Urinary bladder (tissue), 4 donors: ENCODE measurements around the gene COX4I1. TPM values are rescaled to one million over a fixed set of nuclear protein-coding genes. Genes with fewer than 3 reads are reported as not detected.
"Not testable (repeated sequence)": the region's sequence is repeated elsewhere in the genome, so short reads cannot be mapped to it uniquely, and the experiment has no call there.

Experiments
- DNase-seq: peaks from one replicate; pipeline ENCODE4 v3.0.0-alpha.2; 2015; ENCODE audit errors: extremely low spot score
- H3K27ac ChIP-seq: one replicate; pipeline ENCODE4 v1.5.1; 2013; ENCODE audit warnings: low read depth, mild to moderate bottlenecking, moderate library complexity
- H3K36me3 ChIP-seq: one replicate; pipeline ENCODE4 v1.6.1; 2013; ENCODE audit warnings: mild to moderate bottlenecking, moderate library complexity; ENCODE audit not compliant: insufficient read depth
- H3K4me1 ChIP-seq: one replicate; pipeline ENCODE4 v1.6.1; 2013; ENCODE audit warnings: mild to moderate bottlenecking, moderate library complexity; ENCODE audit not compliant: insufficient read depth
- H3K4me3 ChIP-seq: one replicate; pipeline ENCODE4 v1.5.1; 2013; ENCODE audit warnings: low read depth, low read length
- whole genome bisulfite sequencing: extraction: QIAGEN DNeasy Blood & Tissue Kit; methylation state at CpG from one replicate; pipeline ENCODE4 v1.1.7; 2013; 5-methylcytosine and 5-hydroxymethylcytosine counted together
- polyA plus RNA-seq: library from polyadenylated mRNA; stranded (reverse); fragments of 200-250 nt; gene quantifications from one replicate; pipeline ENCODE4 v1.2.3, GENCODE V29; 2013
- total RNA-seq: library from RNA; depleted of rRNA; stranded (reverse); fragments of >200 nt; gene quantifications from one replicate; pipeline ENCODE4 v1.2.3, GENCODE V29; 2014
- donor health status: healthy with polysubstance abuse.
- donor health status: healthy.

Gene COX4I1
- total and polyA plus RNA-seq, 2 donors: 200 to 764 TPM

DNA sequence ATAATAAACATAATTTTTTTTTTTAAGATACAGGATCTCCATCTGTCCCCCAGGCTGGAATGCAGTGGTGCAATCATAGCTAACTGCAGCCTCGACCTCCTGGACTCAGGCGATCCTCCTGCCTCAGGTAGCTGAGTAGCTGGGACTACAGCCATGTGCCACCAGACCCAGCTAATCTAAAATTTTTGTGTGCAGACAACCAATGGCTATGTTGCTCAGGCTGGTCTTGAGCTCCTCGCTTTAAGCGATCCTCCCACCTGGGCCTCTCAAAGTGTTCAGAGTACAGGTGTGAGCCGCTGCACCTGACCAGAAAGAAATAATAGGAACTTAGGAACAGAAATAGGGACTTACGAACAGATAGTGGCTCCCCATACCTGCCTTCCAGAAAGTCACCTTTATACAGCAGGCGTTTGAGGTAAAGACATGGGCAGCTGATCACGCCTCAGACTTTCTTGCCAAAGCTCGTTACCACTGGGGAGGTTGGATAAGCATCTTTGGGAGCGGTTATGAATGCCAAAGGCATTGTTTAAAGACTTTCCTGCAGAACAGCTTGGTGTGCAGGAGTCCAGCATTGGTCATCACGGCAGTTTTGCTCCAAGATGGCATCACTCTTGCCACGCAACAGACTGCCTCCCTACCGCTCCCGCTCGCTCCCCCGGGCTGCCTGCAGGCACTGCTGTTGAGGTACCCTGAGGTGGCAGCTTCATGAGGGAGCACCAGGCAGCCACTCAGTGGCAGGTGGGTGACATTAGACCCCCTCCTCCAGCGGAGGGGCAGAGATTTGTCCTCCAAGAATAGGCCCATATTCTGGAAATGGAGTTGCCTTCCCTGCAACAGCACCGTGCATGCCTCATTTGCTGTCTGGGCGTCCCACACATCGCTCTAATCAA, 13.6 kb downstream of the COX4I1 start:
- Histone ChIP-seq H3K36me3 (no peaks in the 10 kb centered on the region), H3K4me1 (no peaks in the 10 kb centered on the region), H3K27ac (no peak overlapping the region), H3K4me3 (no peak overlapping the region)
- DNase-seq: no peak
- WGBS: 87% methylated on average over 20 of the region's 20 CpGs

DNA sequence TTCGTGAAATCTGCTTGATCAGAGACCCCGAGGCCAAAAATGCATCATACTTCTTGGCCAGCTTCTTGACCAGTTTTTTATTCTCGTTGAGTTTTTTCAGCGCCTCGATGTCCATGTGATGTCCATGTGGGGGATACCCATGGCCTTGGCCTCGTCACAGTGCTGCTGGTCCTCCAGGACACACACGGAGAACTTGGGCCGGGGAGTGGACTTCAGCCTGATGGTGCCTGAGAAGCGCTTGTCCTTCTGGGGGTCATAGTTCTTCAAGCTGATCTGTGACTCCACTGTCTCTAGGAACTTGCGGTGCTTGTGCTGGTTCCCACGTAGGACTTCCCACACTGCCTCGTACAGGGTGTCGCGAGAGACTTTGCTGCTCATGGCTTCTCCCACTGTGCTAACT, 16.7 kb downstream of the COX4I1 start:
- no peak overlapping the region for H3K27ac ChIP-seq

DNA sequence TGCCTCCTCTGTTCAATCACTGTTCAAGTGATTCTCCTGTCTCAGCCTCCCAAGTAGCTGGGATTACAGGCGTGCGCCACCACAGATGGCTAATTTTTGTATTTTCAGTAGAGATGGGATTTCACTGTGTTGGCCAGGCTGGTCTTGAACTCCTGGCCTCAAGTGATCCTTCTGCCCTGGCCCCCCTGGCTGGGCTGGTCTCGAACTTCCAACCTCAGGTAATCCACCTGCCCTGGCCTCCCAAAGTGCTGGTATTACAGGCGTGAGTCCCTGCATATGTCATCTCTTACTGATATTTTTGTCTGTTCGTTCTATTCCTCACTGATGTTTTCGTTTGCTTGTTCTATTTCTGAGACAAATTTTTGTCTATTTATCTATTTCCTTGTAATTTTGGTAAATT, 17.7 kb downstream of the COX4I1 start:
- not testable (repeated sequence) for H3K27ac ChIP-seq, DNase-seq, H3K36me3 ChIP-seq, H3K4me3 ChIP-seq, H3K4me1 ChIP-seq
- 89% methylated on average over 6 of the region's 6 CpGs for WGBS

More for the DNA sequence above, 16.7 kb downstream of the COX4I1 start:
- 94% methylated on average over 14 of the region's 14 CpGs for WGBS
- Histone ChIP-seq H3K4me1 (no peaks in the 10 kb centered on the region), H3K4me3 (no peak overlapping the region), H3K36me3 (no peaks in the 10 kb centered on the region)
- no peak for DNase-seq

DNA sequence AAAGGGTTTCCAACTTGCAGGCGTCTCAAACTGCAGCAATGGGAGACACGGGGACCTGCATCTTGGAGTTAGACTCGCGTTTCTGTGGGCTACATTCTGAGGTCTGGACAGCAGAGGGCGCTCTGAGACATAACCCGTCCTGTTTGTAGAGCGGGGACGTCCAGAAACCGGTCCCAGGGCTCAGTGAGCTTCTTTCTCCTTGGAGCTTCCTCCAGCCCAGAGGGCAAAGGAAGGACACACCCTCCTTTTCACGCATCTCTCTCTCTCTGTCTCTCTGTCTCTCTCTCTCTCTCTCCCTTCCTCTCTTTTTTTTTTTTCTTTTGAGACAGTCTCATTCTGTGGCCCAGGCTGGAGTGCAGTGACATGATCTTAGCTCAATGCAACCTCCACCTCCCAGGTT, 19.8 kb downstream of the COX4I1 start:
- H3K4me3 ChIP-seq: no peak overlapping the region
- no peaks in the 10 kb centered on the region for H3K4me1 ChIP-seq
- 10% methylated on average over 10 of the region's 10 CpGs for WGBS
- H3K27ac ChIP-seq: no peak overlapping the region
- DNase-seq: peak; percentile 32
- H3K36me3 ChIP-seq: no peaks in the 10 kb centered on the region

DNA sequence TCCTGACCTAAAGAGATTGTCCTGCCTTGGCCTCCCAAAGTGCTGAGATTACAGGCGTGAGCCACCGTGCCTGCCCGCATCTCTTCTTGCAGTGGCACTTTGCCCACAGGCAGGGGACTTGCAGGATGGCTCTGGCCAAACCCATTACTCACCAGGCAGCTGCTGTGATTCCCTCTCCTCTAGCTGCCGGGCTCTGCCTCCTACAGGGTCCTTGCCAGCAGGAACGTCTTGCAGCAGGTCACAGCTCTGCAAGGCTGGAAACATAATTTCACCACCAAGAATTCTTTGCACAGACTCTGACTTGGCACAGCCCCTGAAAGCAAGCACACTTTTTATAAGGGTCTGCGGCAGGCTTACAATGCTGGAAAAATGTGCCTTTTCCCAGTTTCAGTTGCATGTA, 20.3 kb downstream of the COX4I1 start:
- 42% methylated on average over 6 of the region's 6 CpGs for WGBS
- Histone ChIP-seq H3K36me3 (no peaks in the 10 kb centered on the region), H3K27ac (no peak overlapping the region), H3K4me1 (no peaks in the 10 kb centered on the region), H3K4me3 (no peak overlapping the region)
- no peak for DNase-seq

DNA sequence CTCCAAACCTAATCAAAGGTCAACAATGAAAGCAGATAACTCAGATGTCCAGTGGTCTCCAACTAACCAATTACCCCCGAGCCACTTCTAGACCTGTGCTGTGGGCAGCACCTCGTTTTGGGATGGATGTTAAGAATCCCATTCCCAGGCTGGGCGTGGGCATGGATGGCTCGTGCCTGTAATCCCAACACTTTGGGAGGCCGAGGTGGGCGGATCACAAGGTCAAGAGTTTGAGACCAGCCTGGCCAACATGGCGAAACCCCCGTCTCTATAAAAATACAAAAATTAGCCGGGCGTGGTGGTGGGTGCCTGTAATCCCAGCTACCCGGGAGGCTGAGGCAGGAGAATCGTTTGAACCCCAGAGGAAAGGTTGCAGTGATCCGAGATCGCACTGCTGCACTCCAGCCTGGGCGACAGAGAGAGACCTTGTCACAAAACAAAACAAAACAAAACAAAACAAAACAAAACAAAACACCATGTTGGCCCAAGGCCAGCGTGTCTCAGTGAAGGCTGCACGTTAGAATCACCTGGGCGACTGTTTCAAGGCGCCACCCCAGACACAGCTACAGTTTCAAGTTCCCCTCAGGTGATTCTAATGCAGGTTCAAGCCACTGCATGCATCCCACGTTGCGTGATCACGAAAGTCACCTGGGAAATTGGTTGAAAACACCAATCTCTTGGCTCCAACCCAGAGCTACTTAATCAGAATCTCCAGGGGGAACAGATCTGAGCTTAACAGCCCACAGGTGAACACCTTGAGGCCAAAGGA, 21.3 kb downstream of the COX4I1 start:
- no peak overlapping the region for H3K27ac ChIP-seq
- H3K4me1 ChIP-seq: no peaks in the 10 kb centered on the region
- H3K36me3 ChIP-seq: no peaks in the 10 kb centered on the region
- no peak overlapping the region for H3K4me3 ChIP-seq
- no peak for DNase-seq
- 72% methylated on average over 22 of the region's 22 CpGs for WGBS

DNA sequence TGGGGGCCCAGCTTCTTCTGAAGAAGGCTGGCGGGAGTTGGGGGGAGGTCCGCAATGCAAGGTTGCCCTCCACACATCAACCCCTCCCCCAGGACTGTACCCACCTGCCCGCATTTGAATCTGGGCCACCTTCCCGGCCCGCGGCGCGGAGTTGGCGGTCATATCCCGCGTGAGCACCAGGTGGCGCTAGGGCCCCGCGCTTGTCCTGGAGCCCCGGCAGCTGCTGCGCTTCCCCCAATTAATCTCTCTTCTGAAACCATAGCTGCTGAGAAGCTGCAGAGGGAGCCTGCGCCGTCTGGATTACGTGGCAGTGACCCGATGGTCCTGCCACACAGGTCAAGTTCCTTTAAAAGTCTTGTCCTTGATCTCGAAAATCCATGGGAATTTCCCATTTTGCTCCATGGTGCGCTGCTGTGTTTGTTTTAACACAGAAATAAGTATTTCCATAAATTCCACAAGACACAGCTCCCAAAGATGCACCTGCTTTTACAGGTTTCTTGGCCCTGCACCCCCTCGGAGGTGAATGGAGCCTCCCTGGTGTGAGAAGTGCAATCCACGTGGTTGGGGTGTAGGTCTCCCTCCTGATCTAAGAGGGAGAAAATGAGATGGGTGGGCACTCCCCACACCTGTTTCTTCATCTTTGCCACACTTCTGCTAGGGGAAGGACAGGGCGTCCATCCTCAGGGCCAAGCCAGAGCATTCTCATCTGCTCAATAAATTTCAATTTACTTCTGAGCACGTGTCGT, 22.1 kb downstream of the COX4I1 start:
- no peak overlapping the region for H3K27ac ChIP-seq
- DNase-seq: peak; percentile 33
- H3K4me1 ChIP-seq: no peaks in the 10 kb centered on the region
- WGBS: 12% methylated on average over 27 of the region's 27 CpGs
- no peak overlapping the region for H3K4me3 ChIP-seq
- H3K36me3 ChIP-seq: no peaks in the 10 kb centered on the region

DNA sequence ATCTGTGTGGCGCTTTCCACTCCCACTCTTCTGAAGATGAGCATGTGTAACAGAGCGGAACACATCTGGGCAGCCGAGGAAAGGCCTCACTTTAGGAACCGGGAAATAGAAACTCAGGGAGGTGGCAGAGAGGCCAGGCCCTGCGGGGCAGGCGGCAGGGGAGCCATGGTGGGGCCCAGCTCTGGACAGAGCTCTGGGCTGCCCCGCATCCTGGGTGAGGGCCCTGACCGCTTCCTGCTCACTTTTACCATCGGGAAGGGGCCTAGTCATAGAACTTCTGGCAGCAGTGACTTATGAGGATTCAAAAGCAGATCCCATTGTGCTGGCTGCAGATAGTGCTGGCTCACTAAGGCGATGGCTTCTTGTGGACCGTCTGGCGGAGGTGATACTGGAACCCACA, 22.6 kb downstream of the COX4I1 start:
- no peak for DNase-seq
- WGBS: 80% methylated on average over 12 of the region's 12 CpGs
- no peak overlapping the region for H3K27ac ChIP-seq

DNA sequence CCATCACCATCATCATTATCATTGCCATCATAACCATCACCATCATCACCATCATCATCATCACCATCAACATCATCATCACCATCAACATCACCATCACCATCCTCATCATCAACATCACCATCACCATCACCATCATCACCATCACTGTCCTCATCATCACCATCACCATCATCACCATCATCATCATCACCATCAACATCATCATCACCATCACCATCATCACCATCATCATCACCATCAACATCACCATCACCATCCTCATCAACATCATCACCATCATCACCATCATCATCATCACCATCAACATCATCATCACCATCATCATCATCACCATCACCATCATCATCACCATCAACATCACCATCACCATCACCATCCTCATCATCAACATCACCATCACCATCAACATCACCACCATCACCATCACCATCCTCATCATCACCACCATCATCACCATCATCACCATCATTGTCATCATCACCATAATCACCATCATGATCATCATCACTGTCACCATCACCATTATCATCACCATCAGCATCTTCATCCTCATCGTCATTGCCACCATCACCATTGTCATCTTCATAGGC, 23.9 kb downstream of the COX4I1 start:
- 100% methylated on average over 1 of the region's 1 CpG for WGBS
- H3K4me1 ChIP-seq: no peaks in the 10 kb centered on the region
- DNase-seq: no peak
- no peak overlapping the region for H3K4me3 ChIP-seq
- H3K27ac ChIP-seq: no peak overlapping the region
- no peaks in the 10 kb centered on the region for H3K36me3 ChIP-seq

More for the DNA sequence above, 22.6 kb downstream of the COX4I1 start:
- no peaks in the 10 kb centered on the region for H3K4me1 ChIP-seq
- H3K36me3 ChIP-seq: no peaks in the 10 kb centered on the region
- no peak overlapping the region for H3K4me3 ChIP-seq

DNA sequence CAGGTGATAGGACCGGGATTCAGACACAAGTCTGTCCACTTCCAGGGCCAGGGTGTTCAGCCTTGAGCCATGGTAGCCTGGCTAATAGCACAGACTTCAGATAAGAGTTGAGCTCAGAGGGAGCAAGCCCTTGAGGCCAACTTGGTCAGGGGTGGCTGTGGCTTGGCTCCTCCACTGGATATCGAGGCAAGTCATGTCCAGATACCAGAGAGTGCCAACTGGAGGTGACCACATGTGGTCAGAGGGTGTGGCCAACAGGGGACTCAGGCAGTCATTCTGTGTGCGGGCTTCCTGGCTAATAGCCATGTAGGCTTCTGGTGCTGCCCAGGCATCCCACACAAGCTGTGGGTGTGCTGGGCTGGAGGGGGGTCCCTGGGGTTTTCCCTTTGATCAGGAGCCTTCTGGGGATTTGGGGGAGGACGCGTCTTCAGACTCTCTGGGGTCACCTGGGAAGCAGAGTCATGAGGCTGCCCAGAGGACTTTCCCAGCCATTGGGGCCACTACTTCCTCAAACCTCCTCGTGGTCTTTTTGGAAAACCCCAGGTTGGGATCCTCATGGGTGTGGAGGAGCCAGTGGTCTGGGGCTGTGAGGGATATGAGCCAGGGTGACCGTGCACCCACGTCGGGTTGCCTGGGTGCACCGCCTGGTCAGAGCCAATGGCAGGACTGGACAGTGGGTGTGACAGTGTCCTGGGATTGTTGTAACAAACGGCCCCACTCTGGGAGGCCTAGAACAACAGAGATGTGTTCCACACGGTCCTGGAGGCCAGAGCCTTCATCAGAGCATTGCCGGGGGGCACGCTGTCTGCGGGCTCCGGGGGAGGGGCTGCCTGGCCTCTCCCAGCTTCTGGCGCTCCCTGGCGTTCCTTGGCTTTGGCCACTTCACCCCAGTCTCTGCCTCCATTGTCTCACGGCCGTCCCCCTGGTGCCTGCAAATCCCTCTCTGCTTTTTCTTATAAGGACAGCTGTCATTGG, 25.0 kb downstream of the COX4I1 start:
- WGBS: 90% methylated on average over 20 of the region's 20 CpGs
- DNase-seq: no peak
- H3K27ac ChIP-seq: no peak overlapping the region

DNA sequence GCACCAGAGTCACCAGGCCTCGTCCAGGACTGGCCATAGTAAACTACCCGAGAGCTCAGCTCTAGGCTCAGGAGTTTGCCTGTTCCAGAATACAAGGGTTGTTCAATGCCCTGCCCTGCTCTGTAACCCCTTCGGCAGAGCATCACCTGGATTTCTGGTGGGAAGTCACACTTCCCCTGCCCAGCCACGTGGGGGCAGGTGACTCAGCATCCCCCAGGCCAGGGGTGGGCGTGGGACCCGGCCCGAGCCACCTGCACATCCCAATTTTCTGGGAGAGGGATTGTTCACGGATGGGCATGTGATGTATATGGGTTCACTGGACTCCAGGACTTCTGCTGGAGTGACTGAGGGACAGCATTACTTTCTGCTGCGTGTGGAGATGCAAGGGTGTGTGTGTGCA, 25.8 kb downstream of the COX4I1 start:
- Histone ChIP-seq H3K4me3 (no peak overlapping the region), H3K27ac (no peak overlapping the region), H3K36me3 (no peaks in the 10 kb centered on the region), H3K4me1 (no peaks in the 10 kb centered on the region)
- 78% methylated on average over 9 of the region's 9 CpGs for WGBS
- no peak for DNase-seq

More for the DNA sequence above, 25.0 kb downstream of the COX4I1 start:
- Histone ChIP-seq H3K4me3 (no peak overlapping the region), H3K36me3 (no peaks in the 10 kb centered on the region), H3K4me1 (no peaks in the 10 kb centered on the region)

DNA sequence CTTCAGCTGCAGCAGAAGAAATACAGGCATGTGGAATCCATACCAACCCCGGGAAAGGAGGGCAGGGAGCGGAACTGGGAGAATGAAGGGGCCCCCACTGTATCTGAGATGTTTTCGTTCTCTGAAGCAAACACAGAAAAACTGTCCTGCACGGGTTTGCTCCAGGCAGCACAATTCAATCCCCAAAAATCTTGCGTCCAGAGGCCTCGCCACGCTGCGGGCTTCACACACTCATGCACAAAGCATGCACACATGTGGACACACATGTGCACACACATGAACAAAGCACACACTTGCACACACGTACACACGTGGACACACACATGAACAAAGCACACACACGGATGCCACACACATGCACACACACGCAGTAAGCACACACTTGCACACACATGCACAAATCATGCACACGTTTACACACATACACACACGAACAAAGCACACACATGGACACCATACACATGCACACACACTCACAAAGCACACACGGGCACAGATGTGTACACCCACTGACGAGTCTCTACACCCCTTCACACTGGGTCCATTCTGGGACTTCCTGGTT, 27.3 kb downstream of the COX4I1 start:
- DNase-seq: no peak
- Histone ChIP-seq H3K36me3 (no peaks in the 10 kb centered on the region), H3K27ac (no peak overlapping the region), H3K4me3 (no peak overlapping the region), H3K4me1 (no peaks in the 10 kb centered on the region)
- 92% methylated on average over 16 of the region's 16 CpGs for WGBS
